ENCODE data around the gene CXXC5.
A peak's percentile ranks its signal among the peaks of the same experiment; 100 is the strongest.
"Not testable (repeated sequence)": the region's sequence is repeated elsewhere in the genome, so short reads cannot be mapped to it uniquely, and the experiment has no call there.

Gene CXXC5

GRCh38 chr5:139696894-139697658 lies 48.9 kb downstream of the CXXC5 start:
- DNase-seq = peak; percentile 68

DNA sequence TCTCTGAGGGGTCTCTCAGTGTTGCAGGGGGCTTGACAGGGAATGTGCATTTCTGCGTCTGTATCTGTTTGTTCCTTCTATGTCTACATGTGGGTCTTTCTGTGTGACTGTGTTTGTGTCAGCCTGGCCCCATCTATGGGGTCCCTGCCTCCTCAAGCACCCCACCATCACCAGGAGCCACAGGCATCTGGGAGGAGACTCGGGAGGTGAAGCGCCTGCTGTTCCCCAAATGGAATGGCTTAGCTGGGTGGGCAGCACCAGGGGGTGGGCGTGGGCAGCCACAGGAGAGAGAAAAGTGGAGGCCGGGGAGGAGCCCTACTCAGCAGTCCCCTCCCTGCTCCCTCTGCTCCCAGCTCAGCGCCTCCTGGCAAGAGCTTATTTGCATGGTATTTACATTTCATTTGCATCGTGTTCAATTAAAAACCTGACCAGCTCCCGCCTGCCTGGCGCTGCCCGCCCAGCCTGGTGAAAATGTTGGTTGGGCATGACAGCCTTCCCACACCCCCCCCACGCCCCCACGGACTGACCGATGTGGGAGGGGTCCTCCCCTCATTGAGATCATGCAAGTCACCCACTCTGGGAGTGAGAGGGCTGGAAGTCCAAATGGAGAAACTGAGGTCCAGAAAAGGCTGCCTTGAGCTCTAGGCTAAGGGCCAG lies 50.5 kb downstream of the CXXC5 start:
- no peak for DNase-seq

- DNase-seq = no peak
Measured at GRCh38 chr5:139699351-139699750, 51.2 kb downstream of the CXXC5 start.

- no peak for DNase-seq
Measured at GRCh38 chr5:139700711-139701055, 52.5 kb downstream of the CXXC5 start.

DNA sequence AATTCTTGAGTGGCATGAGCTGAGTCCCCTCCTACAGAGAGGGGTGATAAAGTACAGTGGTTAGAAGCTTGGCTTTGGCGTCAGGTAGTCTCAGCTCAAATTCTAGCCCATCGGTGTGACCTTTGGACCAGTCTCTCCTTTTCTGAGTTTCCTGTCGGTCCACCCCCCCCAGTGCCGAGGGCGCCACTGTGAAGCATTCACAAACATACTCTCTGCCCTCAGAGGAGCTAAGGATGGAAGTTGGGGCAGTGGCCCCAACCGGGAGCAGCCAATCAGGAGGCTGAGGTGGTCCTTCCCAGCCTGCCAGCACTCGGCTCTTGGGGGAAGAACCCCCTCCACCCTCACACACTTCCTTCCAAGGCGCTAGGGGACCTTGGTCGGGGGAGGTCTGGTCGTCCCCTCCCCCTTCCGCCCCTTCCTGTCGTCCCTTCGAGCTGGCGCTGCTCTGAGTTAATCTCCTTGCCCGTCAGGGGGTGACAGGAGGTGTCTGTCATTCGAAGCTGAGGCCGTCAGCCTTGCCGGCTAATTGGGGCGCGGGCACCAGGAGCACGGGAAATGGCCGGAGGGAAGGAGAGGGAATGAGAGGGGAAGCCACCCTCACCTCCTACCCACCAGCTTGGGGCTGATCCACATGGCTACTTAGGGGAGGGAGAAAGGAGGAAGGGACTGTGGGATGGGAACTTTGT lies 53.0 kb downstream of the CXXC5 start:
- peak; percentile 41 for DNase-seq

- DNase-seq = no peak
Measured at GRCh38 chr5:139702548-139702947, 54.4 kb downstream of the CXXC5 start.

- DNase-seq = no peak
Measured at GRCh38 chr5:139704748-139705147, 56.6 kb downstream of the CXXC5 start.

GRCh38 chr5:139705191-139705590 lies 57.0 kb downstream of the CXXC5 start:
- DNase-seq = no peak

DNA sequence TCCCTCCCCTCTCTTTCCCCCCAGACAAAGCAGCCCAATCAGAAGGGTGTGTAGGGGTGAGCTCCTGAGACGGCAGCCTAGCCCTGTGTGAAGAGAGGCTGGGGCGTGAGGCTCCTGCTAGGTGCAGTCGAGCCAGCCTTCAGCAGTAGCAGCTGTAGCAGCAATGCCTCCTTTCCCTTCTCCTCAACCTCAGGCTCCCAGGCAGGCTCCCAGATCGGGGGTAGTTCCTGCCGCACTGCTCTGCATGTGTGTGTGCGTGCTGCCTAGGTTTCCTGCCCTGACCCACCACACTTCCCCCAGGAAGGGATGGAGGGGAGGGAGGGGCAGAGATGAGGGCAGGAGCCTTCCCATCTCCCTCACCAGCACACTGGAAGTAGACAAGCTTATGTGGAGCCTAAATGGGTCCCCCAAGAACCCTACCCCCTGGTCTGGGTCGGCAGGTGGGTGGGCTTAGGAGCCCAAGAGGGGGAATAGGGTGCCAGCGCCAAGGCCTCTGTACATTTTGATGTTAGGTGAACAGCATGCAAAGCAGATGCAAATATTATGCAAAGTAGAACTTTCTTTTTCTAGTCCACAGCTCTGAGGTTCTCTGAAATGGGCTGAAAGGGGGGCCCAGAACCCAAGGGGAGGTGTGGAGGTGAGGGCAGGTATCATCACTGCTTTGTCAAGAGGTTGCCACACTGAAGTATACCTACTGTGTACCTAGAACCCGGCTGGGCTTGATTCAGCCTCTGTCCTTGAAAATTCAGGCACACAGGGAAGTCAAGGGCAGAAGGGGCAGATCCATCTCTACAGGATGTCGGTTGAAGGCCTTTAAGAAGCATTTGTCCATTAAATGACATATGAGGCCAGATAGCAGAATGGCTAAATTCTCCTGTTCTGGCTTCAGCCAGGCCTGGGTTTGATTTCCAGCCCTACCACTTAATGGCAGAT lies 57.8 kb downstream of the CXXC5 start:
- no peak for DNase-seq

DNA sequence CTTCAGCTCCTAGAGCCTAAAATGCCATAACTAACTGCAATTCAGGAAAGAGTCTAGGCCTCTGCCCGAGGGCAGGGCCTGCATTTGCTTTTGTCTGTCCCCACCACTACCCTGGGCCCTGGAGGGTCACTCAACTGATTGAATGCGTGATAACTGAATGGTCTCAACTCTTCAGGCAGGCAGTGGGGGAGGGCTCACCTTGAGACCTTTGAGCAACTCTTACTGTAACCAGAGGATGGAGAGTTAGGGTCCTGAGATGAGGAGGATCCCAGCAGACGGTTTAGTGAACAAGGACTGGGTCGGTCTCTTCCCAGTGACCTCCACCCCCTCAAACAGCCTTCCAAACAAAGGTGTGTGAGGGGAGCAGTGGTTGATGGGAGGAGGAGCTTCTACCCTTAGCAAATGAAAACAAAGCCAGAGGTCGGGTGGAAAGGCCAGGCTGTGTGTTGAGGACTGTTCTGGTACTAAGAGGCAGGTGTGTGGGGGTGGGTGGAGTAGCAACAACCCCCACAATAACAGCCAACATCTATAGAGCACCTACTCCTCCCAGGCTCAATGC lies 59.4 kb downstream of the CXXC5 start:
- DNase-seq = no peak

DNA sequence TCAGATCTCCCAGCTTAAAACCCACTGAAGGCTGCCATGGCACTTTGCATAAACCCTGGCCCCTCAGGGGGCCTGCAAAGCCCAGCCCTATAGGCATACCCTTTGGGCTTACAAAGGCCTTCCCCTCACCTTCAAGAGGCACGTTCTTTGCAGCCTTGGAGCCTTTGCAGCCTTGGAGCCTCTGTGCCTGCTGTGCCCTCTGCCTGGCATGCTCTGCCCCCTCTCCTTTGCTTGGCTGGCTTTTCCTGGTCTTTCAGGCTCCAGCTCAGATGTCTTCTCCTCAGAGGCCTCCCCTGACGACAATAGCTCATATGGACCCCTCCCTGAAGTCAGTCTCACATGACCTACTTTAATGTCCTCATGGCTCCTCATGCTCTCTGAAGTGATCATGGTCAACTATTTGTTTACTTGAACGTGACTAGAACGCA lies 60.3 kb downstream of the CXXC5 start:
- no peak for DNase-seq

- peak; percentile 91 for DNase-seq
Measured at GRCh38 chr5:139708877-139709581, 60.9 kb downstream of the CXXC5 start.

DNA sequence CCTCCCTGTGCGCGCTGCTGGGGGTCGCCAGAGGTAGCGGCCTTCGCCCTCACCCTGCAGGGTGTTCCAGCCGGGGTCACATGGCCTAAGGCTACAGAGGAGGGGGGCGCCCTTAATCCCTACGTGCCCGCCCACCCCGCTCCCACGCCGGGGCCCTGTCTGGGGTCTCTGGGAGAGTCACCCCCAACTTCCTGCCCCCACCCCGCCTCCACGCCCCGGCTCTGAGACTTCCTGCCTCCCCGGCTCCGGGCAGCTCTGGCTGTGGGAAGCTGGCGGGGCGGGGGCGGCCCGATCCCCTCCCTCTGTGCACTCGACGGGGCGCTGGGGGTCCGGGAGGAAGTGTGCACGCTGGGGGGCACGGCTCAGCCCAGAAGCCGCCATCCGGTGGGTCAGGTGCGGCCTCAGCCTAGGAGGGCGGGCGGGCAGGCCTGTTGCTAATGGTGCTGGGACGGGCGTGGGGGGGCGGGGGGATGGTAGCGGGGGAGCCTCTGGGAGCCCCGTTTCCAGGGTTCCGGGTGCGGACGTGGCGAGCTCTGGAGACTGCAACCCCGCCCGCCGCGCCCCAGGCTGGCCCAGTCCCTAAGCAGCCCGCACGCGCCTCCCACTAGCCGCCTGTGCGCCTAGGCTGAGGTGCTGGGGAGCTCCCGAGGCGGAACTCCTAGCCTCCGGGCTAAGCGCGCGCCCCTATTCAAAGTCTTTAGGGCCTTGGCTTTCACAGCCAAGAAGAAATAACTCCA lies 61.6 kb downstream of the CXXC5 start:
- no peak for DNase-seq

DNA sequence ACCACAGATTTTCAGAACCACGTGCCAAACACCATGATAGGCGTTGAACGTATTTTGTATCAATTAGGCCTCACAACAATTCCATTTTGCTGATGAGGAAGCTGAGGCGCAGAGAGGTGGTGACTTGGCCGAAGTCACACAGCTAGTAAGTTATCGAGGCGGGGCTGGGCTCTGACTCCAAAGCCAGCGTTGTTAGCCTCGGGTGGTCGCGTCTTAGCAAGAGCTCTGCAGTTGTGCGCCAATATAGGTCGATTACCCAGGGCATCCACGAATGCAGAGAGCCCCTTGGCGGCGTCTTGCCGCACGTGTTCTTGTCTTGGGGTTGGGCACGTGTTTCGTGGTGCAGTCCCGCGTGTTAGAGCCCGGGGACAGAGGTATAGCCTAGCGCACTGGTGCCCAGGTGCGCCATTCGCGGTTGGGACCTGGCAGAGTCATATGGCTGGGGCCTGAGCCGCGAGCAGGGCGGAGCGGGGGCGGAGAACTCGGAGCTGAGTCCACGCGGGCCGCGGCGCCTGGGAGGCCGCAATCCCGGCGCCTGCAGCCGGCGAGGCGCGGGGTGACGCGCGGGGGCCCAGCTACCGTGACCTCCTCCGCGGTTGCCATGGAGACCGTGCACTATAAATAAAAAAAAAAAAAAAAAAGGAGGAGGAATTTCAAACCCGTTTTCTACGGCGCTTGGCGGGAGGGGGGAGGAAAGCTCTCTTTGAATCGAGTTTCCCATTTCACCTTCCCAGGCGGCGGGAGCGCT lies 62.3 kb downstream of the CXXC5 start:
- DNase-seq = peak; percentile 48

- DNase-seq = peak; percentile 52
Measured at GRCh38 chr5:139711067-139711905, 63.1 kb downstream of the CXXC5 start.

DNA sequence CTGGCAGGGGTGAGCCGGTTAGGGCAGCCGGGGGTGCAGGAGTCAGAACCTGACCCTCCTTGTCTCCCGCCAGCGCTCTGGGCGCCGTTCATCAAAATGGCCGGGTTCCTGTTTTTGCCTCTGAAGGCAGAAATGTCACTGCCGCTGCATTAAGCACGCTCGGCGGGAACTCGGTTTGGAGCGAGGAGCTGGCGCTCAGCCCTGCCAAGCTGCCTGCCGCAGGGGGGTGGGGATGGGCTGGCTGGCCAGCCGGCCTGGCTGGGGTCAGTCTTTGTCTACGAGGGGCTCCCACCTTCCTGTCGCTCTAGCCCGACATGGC lies 63.7 kb downstream of the CXXC5 start:
- peak; percentile 55 for DNase-seq

GRCh38 chr5:139712412-139712811 lies 64.3 kb downstream of the CXXC5 start:
- DNase-seq = no peak

GRCh38 chr5:139713898-139714297 lies 65.7 kb downstream of the CXXC5 start:
- DNase-seq = not testable (repeated sequence)

- no peak for DNase-seq
Measured at GRCh38 chr5:139717221-139717620, 69.1 kb downstream of the CXXC5 start.

- not testable (repeated sequence) for DNase-seq
Measured at GRCh38 chr5:139718403-139718802, 70.3 kb downstream of the CXXC5 start.
